ENCODE data around the gene BTRC. TPM values are rescaled to one million over a fixed set of nuclear protein-coding genes. Genes with fewer than 3 reads are reported as not detected.

The BTRC gene
- total RNA-seq, 1 experiment from 2014 or later = 29.1 TPM

DNA sequence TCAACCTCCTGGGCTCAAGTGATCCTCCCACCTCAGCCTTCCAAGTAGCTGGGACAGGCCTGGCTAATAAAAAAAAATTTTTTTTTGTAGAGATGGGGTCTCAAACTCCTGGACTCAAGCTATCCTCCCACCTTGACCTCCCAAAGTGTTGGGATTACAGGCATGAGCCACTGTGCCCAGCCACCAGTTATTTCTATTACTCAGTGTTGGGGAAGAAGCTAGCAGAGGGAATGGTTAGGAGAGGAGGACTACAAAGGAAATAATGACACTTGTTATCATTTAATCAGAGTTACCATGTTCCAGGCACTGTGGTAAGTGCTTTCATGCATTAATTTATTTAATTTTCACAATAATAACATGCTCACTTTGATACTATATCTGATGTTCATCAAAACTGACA is 17.6 kb upstream of the BTRC start:
- ATAC-seq = no peak
- H3K4me1 ChIP-seq (ENCODE audit: control insufficient read depth in 1 of 2, insufficient read depth in 2 of 2, low read length in 2 of 2) = no peaks in the 10 kb centered on the region
- no peaks in the 10 kb centered on the region; the same call in 1 of the 2 replicates for H3K27me3 ChIP-seq (ENCODE audit: insufficient read depth, low read length)
- DNase-seq (ENCODE audit: low read depth, low spot score) = no peak
- H3K9me3 ChIP-seq (ENCODE audit: control insufficient read depth in 1 of 2, insufficient read depth in 1 of 2, low read depth in 1 of 2, low read length in 2 of 2) = no peaks in the 10 kb centered on the region
- RAD21 ChIA-PET (ENCODE audit: low non-redundant PET in 1 of 2, low total read pairs in 2 of 2, uncharacterized antibody in 2 of 2, unreplicated experiment in 2 of 2) = no interaction called here
- H3K79me2 ChIP-seq (ENCODE audit: insufficient read depth, low read length) = no peaks in the 10 kb centered on the region
- H4K20me1 ChIP-seq (ENCODE audit: insufficient read depth) = no peaks in the 10 kb centered on the region
- no peak overlapping the region for H3K9ac ChIP-seq (ENCODE audit: low read length)
- no TSS peak for BruUV-seq (replicated peaks)
- no peak for TF ChIP-seq TCF7L2 (IDR thresholded peaks at IDR 0.05; ENCODE audit: borderline replicate concordance, extremely low read depth, insufficient read depth, insufficient read length)
- TF ChIP-seq YY1 (IDR thresholded peaks at IDR 0.05; ENCODE audit: extremely low read depth, insufficient replicate concordance, low read depth, low read length) = no peak
- no peak for TF ChIP-seq POLR2AphosphoS5 (IDR thresholded peaks at IDR 0.05; ENCODE audit: low read depth, low read length)
- TF ChIP-seq SRF (IDR thresholded peaks at IDR 0.05; ENCODE audit: low read depth) = no peak
- no peak for TF ChIP-seq EGR1 (IDR thresholded peaks at IDR 0.05; ENCODE audit: low read depth)
- TF ChIP-seq SIN3A (IDR thresholded peaks at IDR 0.05; ENCODE audit: low read depth) = no peak
- no peak for TF ChIP-seq CEBPB (IDR thresholded peaks at IDR 0.05; ENCODE audit: low read depth)
- TF ChIP-seq ELF1 (IDR thresholded peaks at IDR 0.05; ENCODE audit: borderline replicate concordance, low read depth) = no peak
- no peak for TF ChIP-seq ZNF274 (IDR thresholded peaks at IDR 0.05; ENCODE audit: low read depth, low read length)
- no peak for TF ChIP-seq REST (IDR thresholded peaks at IDR 0.05; ENCODE audit: low read depth)
- no peak for TF ChIP-seq FOSL1 (IDR thresholded peaks at IDR 0.05; ENCODE audit: low read depth)
- no peak for TF ChIP-seq RAD21 (IDR thresholded peaks at IDR 0.05; ENCODE audit: low read depth)
- TF ChIP-seq, protein P1, sequence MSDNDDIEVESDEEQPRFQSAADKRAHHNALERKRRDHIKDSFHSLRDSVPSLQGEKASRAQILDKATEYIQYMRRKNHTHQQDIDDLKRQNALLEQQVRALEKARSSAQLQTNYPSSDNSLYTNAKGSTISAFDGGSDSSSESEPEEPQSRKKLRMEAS (IDR thresholded peaks at IDR 0.05) = no peak
- no peak for TF ChIP-seq ZFX (IDR thresholded peaks at IDR 0.05)
- no peak for TF ChIP-seq EZH2 (IDR thresholded peaks at IDR 0.05)
- TF ChIP-seq, protein P2, sequence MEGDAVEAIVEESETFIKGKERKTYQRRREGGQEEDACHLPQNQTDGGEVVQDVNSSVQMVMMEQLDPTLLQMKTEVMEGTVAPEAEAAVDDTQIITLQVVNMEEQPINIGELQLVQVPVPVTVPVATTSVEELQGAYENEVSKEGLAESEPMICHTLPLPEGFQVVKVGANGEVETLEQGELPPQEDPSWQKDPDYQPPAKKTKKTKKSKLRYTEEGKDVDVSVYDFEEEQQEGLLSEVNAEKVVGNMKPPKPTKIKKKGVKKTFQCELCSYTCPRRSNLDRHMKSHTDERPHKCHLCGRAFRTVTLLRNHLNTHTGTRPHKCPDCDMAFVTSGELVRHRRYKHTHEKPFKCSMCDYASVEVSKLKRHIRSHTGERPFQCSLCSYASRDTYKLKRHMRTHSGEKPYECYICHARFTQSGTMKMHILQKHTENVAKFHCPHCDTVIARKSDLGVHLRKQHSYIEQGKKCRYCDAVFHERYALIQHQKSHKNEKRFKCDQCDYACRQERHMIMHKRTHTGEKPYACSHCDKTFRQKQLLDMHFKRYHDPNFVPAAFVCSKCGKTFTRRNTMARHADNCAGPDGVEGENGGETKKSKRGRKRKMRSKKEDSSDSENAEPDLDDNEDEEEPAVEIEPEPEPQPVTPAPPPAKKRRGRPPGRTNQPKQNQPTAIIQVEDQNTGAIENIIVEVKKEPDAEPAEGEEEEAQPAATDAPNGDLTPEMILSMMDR (IDR thresholded peaks at IDR 0.05 in 2 of 3, conservative IDR thresholded peaks at IDR 0.05 in 1 of 3; ENCODE audit: borderline replicate concordance in 1 of 3, insufficient read depth in 1 of 3, low read depth in 2 of 3, low read length in 2 of 3) = no peak
- no peak for TF ChIP-seq SP1 (IDR thresholded peaks at IDR 0.05; ENCODE audit: low read depth)
- no peak overlapping the region for H3K4me2 ChIP-seq (ENCODE audit: low read length)
- H3K36me3 ChIP-seq (ENCODE audit: control insufficient read depth in 1 of 2, insufficient read depth in 2 of 2, low read length in 2 of 2) = no peaks in the 10 kb centered on the region
- H3K9me2 ChIP-seq (ENCODE audit: insufficient read depth) = no peaks in the 10 kb centered on the region
- intact Hi-C loops (cut with micrococcal nuclease) = no loop called here
- POLR2A ChIA-PET = no interaction called here
- no peak overlapping the region for H3K4me3 ChIP-seq (replicated peaks in 1 of 2; ENCODE audit: low read depth in 1 of 2, low read length in 2 of 2)
- CTCF ChIA-PET = no interaction called here
- H2AFZ ChIP-seq (ENCODE audit: low read depth, low read length, poor library complexity, severe bottlenecking) = no peak overlapping the region
- H3K27ac ChIP-seq (ENCODE audit: low read depth, low read length) = no peak overlapping the region

All from HCT116 (cell line).